Measurements from ENCODE around the gene NXNL2.

NXNL2 gene

DNA sequence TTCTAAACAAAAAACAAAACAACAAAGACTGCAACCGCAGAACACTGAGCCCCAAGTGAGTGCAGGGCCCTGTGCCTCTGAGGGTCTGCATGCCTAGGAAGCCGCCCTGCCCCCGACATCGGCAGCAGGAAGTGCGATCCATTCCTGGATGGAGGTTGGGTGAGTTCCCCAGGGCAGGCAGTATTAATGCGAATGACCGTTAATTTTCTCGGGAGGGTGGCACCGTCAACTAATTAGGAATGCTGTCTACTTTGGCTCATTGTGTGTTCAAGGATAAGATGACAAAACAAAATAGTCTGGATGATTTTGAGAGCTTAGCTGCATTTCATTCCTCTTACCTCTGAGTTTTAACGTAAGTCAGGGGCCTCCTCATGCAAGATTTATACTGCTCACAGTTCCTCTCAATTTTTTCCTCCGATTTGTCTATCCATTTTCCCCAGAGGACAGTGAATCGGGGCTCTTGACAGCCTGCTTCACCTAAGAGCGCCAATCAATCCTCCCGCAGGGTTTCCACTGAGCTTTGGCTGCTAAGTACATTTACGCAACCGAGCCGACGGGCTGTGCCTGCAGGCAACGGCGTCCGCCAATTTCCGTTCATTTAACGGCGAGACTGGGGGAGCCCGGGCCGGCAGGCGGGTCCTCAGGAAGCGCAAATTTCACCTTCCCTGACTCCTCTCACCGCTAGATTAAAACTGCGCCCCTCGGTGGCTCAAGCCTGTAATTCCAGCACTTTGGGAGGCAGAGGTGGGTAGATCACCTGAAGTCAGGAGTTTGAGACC lies 2.9 kb upstream of the NXNL2 start:
- no peak for DNase-seq (ENCODE audit: low read depth)

DNA sequence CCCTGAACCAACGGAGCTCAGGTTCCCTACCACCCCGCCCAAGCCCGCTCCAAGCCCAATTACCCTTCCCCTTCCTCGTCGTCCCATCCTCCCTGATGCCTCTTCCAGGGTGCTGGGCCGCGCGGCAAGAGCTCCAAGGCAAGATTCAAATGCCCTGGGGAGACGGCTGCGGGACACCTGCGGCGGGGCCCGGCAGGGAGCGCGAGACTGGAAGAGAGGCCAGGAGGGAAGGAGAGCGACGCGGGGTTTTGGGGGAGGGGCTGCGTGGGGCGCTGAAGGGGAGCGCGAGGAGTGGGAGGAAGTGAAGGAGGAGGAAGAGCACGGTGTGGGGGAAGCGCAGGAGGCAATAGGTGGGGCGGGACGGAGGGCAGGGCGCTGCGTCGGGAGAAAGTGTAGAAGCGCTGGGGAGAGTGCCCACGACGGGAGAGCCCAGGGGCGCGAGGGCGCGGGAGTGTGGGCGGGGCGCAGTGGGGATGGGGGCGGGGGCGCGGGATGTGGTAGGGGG lies 975 bp upstream of the NXNL2 start:
- no peak for DNase-seq (ENCODE audit: low read depth)

DNA sequence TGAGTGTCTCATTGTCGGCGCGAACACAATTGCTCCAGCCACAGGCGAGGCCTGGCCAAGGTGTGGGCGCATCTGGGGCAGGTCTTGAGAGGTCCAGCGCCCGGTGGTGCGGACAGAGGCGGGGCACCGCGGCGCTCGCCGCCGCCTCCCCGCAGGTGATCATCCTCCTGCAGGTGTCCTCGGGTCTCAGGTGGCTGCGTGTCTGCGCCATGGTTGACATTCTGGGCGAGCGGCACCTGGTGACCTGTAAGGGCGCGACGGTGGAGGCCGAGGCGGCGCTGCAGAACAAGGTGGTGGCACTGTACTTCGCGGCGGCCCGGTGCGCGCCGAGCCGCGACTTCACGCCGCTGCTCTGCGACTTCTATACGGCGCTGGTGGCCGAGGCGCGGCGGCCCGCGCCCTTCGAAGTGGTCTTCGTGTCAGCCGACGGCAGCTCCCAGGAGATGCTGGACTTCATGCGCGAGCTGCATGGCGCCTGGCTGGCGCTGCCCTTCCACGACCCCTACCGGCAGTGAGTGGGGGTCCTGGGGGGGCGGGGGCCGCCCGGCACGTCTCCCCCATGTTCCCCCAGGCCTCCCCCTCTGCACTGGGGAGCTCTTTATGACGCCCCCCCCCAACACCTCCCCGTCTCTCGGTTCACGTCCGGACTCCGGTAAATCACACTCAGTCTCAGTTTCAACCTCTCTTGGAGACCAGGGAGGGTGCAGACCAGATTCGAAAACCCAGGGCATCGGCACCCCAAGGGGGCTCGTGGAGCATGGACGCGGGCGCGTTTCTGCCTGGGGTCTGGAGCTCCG lies 446 bp downstream of the NXNL2 start:
- DNase-seq (ENCODE audit: low read depth), result no peak

DNA sequence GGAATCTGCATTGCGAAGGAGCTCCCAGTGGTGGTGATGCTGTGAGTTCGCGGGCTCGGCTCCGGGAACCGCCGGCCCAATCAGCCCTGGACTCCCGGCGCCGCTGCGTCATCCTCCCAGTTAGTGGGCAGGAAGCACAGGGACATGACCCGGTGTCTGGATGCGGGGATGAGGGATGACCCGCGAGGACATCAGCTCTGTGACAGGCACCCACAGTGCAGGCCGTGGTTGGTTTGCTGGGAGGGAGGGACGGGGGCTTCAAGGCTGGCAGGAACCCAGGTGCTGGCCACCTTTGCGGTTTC lies 996 bp downstream of the NXNL2 start:
- no peak for DNase-seq (ENCODE audit: low read depth)

DNA sequence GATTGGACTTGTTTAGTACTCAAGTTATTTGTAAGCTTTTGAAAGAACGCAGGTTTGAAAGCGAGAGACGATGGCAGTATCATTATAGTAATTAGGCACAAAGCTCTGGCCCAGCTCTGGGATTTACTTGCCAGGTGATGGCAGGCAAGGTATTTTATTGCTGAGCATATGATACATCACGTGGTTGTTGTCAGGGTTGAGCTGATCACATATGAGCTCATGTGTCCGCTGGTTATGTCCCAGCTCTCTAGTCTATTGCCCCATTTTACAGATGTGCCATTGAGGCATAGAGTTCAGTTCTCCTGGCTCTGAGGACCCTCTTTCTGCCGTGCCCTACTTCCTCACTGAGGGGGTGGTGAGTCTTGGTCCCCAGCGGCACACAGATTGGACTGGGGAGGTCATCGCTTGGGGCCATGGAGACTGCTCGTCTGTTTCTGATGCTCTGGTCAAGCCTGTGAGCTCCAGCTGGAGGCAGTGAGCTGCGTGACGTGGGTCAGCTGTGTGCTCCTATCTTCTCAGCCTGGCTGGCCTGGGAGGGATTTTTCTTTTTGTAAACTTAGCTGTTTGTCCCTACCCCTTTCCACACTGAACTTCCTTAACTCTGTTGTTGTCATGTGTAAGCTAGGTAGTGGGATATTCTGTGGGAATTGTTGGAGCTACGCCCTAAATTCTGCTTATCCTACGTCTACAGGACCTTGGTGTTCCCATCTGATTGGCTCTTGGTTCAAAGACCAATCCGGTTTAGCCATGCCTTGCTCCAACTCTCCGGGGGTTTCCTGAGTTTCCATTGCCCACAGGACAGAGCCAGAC lies 2.2 kb downstream of the NXNL2 start:
- no peak for DNase-seq (ENCODE audit: low read depth)

DNA sequence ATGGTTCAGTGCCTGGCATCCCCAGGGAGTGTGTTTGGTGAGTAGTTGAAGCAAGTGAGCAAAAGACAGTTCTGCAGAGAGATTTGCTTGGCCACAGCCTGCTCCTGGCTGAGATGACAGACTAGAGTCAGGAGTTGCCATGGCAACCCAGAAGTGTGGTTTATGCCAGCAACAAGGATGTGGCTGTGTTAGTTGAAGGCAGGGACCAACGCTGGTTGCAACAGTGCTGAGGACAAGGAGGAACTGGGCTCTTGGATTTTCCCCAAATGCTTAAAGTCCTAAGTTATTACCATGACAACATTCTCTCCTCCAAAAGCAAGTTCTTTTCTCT lies 2.7 kb downstream of the NXNL2 start:
- no peak for DNase-seq (ENCODE audit: low read depth)

DNA sequence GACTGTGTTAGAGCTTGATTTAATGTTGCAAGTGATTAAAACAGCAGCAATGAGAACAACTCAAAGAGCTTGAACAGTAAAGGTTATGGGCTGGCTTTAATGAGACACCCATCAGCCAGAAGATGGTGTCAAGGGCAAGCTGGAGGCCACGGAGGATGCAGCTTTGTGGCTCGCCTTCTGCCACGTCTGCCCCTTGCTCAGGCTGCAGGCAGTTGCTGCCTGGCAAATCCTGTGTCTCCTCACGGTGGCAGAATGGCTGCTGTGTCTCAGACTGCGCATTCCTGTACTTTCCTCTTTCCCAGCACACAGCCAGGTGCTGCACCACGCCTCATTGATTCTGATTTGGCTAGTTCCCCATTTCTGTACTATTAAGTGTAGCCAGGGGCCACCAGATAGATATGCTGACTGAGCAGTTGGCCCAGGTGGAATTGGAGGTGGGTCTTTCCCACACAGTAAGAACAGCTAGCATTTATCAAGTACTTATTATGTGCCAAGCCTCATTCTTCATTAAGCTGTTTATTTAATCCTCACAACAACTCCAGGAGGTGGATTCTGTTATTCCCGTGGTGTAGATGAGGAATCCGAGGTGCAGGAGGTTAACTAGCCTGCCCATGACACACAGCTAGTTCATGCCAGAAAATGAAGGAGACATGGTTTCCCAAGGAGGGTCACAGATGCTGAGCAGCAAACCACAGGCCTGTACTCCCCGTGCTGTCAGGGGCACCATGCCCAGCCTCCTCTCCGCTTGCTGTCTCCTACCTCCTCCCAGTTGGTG lies 3.5 kb downstream of the NXNL2 start:
- no peak for DNase-seq (ENCODE audit: low read depth)

DNA sequence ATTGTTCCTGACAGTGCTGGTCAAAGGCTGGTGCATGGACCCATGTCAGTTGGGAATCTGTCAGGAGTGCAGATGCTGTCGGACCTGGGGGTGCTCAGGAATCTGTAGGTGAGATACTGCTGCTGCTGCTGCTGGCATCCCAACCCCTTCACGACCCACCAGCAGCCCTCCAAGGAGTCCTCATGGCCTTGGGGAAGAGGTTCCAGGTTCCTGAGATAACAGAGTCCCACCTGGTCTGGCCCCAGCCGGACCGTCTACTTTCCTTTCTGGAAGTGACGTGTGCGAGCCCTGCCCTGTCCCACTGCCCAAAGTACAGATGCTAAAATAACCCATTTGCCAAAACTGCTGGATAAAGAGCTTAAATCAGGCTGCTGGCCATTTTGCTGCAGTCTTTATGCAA lies 4.3 kb downstream of the NXNL2 start:
- no peak for DNase-seq (ENCODE audit: low read depth)

DNA sequence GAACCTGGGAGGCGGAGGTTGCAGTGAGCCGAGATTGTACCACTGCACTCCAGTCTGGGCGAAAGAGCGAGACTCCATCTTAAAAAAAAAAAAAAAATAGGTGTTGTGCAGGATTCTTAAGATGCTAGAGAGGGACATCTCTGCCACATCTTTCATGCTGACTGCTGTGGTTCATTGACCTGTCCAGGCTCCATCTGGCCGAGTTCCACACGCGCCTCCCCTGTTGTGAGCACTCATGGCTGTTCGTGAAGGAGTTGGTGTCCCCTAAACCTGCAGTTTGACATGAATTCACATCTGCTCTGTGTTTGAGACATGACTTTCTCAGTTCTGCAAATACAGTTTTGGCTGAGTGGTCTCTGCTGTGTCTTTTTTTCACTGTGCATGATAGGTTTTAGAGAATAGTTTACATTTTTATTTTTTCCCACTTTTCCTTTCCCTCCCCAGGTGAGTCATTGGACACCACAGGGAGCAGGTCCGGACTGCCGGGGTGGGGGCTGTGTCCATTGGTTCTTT lies 5.3 kb downstream of the NXNL2 start:
- no peak for DNase-seq (ENCODE audit: low read depth)

DNA sequence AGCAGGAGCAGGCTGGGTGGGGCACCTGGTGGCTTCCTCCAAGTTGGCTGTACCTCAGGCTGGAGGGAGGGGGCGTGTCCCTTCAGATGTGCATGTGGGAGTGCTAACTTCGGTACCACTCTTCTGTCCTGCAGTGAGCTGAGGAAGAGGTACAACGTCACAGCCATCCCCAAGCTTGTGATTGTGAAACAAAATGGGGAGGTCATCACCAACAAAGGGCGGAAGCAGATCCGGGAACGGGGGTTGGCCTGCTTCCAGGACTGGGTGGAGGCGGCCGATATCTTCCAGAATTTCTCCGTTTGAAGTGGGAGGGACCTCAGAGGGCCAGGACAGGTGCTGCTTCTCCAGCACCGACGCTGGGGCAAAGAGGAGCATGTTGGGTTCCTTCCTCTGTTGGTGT lies 9.3 kb downstream of the NXNL2 start:
- DNase-seq (ENCODE audit: low read depth), result no peak

DNA sequence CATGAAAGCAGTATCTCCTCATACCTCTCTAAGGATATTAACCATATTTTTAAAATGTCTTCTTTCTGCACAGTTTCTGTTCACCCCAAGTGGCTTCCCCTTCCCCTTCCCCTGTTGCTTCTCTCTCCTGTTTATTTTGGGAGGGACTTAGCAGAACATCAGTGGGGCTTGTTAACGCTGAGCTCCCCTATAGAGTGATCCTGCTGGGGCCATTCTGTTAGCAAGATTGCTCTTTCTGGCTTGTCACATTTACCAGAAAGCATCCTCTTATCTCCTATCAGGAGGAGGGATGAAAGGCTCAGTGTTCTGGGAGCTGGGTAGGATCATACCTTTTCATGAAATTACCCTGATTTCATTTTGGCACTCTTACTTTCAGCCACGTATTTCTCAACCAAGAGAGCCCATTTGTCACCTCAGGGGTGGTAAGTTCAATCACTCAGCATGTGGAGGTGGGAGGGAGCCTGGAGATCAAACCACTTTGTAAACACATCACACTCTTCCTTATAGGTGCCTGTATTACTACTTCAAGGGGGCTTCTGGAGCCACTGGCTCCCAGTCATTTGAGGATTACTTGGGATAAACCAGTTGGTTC lies 16.7 kb downstream of the NXNL2 start:
- DNase-seq (ENCODE audit: low read depth), result no peak

DNA sequence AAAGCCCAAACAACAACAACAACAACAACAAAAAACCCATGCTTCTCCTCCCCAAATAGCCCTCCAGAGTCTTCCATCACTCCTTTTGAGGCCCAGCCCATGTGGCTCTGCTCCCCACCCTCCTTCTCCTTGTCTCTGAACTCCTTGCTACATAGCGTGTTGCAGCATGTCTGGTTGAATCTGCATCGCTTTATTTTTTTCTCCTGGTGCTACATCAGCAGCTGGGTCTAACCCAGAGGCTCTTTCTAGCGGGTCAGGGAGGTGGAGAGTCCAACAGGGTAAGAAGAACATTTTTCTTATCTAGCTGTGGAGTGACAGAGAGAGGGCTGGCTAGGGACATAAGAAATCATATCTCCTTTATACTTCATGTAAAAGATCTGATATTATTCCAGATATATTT lies 18.4 kb downstream of the NXNL2 start:
- DNase-seq (ENCODE audit: low read depth), result no peak

DNA sequence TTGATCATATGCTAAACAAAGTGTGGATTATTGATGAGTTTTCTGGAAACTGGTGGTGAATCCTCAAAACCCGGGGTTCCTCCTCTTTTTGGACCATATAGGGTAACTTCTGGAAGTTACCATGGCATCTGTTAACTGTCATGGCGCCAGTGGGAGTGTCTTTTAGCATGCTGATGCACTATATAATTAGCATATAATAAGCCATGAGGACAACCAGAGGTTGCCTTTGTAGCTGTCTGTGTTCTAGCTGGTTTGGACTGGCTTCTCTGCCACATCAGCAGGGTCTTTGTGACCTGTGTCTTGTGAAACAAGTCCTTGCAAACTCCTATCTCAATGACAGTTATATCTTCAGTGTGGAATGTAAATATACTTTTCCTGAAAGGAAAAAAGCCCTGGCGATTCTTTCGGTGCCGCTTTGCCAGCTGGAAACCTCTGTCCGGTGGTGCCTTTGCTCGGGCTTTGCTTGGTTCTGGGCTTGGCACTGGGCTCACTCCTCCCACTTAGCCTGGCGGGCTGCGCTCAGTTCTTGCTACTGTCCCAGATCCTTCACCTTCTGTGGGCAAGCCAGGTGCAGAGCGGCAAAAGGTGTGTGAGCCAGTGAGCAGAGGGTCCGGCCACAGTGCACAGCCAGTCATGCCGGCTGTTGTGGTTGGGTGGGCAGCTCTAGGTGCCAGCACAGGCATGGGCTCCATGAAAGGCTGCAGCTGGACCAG lies 20.4 kb downstream of the NXNL2 start:
- no peak for DNase-seq (ENCODE audit: low read depth)

DNA sequence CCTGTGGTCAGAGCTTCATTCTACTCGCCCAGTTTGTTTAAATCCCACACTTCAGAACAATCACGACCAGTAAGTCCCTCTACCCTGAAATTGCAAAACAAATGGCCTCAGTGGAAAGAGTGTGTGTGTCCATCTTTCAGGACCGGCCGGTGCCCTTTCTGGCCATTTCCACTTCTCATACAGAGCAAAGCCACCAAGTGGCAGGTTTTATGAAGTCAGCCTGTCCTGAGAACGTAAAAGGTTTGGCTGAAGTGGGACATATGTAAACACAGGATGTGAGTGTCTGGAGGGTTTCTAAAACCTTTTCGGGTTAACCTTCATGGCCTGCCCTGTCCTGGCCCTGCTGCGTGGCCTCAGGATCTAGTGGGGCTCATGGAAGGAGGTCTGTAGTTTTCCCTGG lies 24.7 kb downstream of the NXNL2 start:
- no peak for DNase-seq (ENCODE audit: low read depth)

DNA sequence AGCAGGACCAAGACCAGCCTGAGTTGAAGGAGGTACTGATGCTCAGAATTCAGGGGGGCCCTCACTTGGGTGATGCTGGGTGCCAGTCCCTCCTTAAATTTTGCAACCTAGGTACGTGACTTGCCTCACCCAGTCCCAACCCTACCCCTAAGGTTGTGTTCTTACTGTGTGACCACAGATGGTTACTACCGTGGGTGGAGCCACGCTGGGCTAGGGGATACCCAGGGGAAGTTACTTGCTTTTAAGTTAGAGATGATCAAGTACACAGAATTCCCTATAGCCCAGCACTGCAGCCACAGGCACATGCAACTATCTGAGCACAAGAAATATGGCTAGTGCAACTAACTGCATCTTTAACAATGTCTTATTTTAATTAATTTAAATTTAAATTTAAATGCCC lies 32.9 kb downstream of the NXNL2 start:
- no peak for DNase-seq (ENCODE audit: low read depth)

DNA sequence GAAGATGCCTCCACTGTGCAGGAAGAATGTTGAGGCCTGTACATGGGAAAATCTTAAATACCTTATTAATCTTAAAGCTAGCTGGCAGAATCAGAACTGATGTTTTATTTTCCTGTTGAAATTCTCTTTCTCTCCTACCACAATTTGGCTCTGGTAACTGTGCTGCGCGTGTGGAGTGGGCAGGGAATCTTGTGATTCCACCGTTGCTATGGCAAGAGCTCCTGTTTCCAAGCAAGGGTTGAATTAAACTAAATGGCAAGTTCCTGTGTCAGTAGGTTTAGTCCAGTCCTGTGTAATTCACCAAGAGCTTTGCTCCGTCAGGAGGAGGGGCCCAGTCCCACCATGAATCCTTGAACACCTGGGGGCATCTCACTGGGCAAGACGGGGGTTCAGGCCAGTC lies 36.4 kb downstream of the NXNL2 start:
- DNase-seq (ENCODE audit: low read depth), result no peak

DNA sequence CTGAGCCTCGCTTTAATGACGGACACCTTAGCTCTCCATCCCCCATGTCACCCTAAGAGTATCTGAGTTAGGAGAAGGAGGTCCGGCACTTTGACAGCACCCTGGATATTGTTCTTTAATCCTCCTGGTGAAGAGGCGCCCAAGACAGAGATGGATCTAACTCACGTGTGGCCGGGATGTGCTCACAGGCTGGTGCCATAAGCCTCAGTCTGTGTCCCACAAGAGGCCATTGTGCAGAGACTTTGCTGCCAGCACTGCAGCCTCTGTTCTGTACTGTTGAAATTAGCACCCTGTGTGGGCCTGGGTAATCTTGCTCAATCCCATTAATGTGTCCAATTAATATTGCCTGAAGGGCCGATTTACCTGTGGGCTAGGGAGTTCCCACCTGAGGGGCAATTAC lies 37.7 kb downstream of the NXNL2 start:
- DNase-seq (ENCODE audit: low read depth), result no peak

DNA sequence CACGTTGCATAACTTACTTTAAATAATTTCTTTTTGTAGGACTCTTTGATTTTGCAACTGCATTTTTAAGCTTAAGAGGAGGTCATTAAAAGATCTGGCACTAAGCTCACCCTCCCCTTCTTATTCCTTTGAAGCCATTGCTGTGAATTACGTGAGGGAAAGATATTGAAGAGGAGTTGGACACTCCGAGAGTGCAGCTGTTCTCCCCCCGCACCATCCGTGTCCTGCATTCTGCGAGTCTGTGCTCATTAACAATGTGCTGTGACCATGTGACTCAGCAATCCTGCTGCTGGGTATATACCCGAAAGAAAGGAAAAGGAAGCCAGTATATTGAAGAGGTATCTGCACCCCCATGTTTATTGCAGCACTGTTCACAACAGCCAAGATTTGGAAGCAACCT lies 40.0 kb downstream of the NXNL2 start:
- DNase-seq (ENCODE audit: low read depth), result no peak

DNA sequence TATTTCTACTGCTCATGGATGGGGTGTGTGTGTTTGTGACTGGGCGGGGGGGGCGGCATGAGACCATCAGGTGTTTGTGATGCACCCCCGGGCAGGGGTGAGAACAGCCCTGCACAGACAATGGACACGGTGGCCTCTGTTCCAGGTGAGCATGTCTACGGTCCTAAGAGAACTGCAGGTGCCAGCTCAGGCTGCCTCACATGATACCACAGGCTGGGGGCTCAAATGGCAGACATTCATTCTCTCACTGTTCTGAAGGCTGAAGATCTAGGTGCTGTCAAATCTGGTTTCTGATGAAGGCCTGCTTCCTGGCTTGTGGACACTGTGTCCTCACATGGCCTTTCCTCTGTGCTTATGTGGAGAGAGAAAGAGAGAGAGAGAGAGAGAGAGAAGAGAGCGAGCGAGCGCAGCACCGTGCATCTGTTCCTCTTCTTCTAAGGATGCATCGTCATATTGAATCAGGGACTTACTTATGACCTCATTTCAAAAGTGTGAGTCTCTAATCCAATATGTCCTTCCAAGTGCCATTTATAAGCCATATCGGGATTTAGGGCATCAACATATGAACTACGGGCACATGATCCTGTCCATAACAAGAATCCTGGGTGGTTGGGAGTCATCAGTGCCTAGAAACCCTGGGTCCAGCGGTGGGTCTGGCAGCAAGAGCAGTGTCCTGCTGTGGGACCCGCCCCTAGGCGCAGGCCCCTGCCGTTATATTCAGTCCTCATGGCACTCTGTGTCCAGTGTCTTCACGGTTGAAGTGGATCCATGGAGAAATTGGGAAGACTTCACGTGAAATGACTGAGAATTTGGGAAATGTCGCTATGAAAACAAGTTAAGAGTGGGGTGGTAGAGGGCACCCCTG lies 42.5 kb downstream of the NXNL2 start:
- no peak for DNase-seq (ENCODE audit: low read depth)

Measured in activated T-helper 1 cell treated with Interleukin-2 at 50 U/mL for 16 hours (primary cell).